K562 (cell line): Measurements from ENCODE around the gene TSEN54. TPM values are rescaled to one million over a fixed set of nuclear protein-coding genes. Genes with fewer than 3 reads are reported as not detected.

Experiments used
- ATAC-seq: fragments of 200-7000 bp; cut with Tn5 transposase; 3 replicates; pipeline ENCODE4 v1.9.1; 2020; ENCODE audit warnings: moderate library complexity
- BruUV-seq: library from RNA; stranded (reverse); fragments of 400-500 nt; replicated peaks from 2 replicates; lab custom pipeline; 2021; lab: Mats Ljungman, UMichigan
- CTCF ChIA-PET: fragments of 300-600 bp; formaldehyde crosslinking; extraction: SDS; loops from one replicate; lab custom pipeline; 2021; ENCODE audit warnings: low intra/inter-chr PET ratio; lab: Yijun Ruan, JAX
- POLR2A ChIA-PET: fragments of 300-600, 350-650 bp; sonication (Branson Sonifier 250); formaldehyde crosslinking; extraction: SDS; loops from one replicate; lab custom pipeline; 2021; ENCODE audit warnings: antibody characterized with exemption, inconsistent platforms; lab: Yijun Ruan, JAX
- DNase-seq, 4 experiments: peaks; one replicate each; pipeline versions ENCODE4 v3.0.0 to v3.0.0-alpha.2; 2011 to 2018; ENCODE audit warnings: low spot score in 3 of 4, mixed read lengths in 3 of 4; ENCODE audit errors: extremely low read depth in 1 of 4
- FAIRE-seq: peaks from 2 replicates; lab custom pipeline; 2011; peaks lifted over from hg19 to GRCh38; lab: Jason Lieb, UNC
- H2AFZ ChIP-seq: 2 replicates; pipeline ENCODE4 v1.6.0; 2011; ENCODE audit warnings: low read depth, low read length, control low read depth, inconsistent platforms
- H3K27ac ChIP-seq: fragments of 200-600 bp; 3 replicates; pipeline ENCODE4 v1.8.0; 2011; ENCODE audit warnings: low read depth, mild to moderate bottlenecking, control low read depth, inconsistent platforms, low read length, moderate library complexity, mixed read lengths; ENCODE audit errors: extremely low read depth
- H3K27me3 ChIP-seq, 2 experiments: fragments of 300-600 bp in 1 of 2; 2 replicates in 1 of 2; 3 replicates in 1 of 2; pipeline versions ENCODE4 v1.6.0 to v1.8.0; 2011; ENCODE audit warnings: inconsistent platforms in 2 of 2, low read length in 2 of 2, mild to moderate bottlenecking in 1 of 2, mixed read lengths in 1 of 2, moderate library complexity in 1 of 2; ENCODE audit not compliant: control insufficient read depth in 2 of 2, insufficient read depth in 2 of 2
- H3K36me3 ChIP-seq: fragments of 300-600 bp; 3 replicates; pipeline ENCODE4 v1.8.0; 2011; ENCODE audit warnings: mild to moderate bottlenecking, low read length, inconsistent platforms; ENCODE audit not compliant: control insufficient read depth, insufficient read depth
- H3K4me1 ChIP-seq, 2 experiments: fragments of 200-600 bp in 1 of 2; replicated peaks in 1 of 2; 2 replicates in 1 of 2; 3 replicates in 1 of 2; pipeline versions ENCODE4 v1.5.1 to v1.8.0; 2011; ENCODE audit warnings: inconsistent platforms in 2 of 2, low read length in 2 of 2, mild to moderate bottlenecking in 1 of 2, mixed read lengths in 1 of 2, moderate library complexity in 1 of 2; ENCODE audit not compliant: control insufficient read depth in 2 of 2, insufficient read depth in 2 of 2
- H3K4me2 ChIP-seq: 2 replicates; pipeline ENCODE4 v1.6.1; 2011; ENCODE audit warnings: low read length, control low read depth, inconsistent platforms, mixed read lengths; ENCODE audit not compliant: insufficient read depth
- H3K4me3 ChIP-seq: fragments of 200-600 bp; sonication (generic), shearing (Covaris generic); 2 replicates; pipeline ENCODE4 v1.5.1; 2016; ENCODE audit warnings: control low read depth, inconsistent platforms
- H3K79me2 ChIP-seq: fragments of 200-600 bp; 3 replicates; pipeline ENCODE4 v1.8.0; 2011; ENCODE audit warnings: low read length, inconsistent platforms; ENCODE audit not compliant: control insufficient read depth, insufficient read depth
- H3K9ac ChIP-seq, 2 experiments: 2 replicates each; pipeline versions ENCODE4 v1.6.0 to v1.6.1; 2011; ENCODE audit warnings: low read depth in 2 of 2, low read length in 2 of 2, control low read depth in 1 of 2, inconsistent platforms in 1 of 2, mild to moderate bottlenecking in 1 of 2, mixed read lengths in 1 of 2; ENCODE audit not compliant: insufficient read depth in 1 of 2
- H3K9me1 ChIP-seq: one replicate; pipeline ENCODE4 v1.6.0; 2011; ENCODE audit warnings: inconsistent platforms, mild to moderate bottlenecking, low read length, moderate library complexity; ENCODE audit not compliant: control insufficient read depth, insufficient read depth
- H3K9me3 ChIP-seq: replicated peaks from 2 replicates; pipeline ENCODE4 v1.5.1; 2011; ENCODE audit warnings: low read depth, low read length, inconsistent platforms; ENCODE audit not compliant: control insufficient read depth, insufficient read depth
- H4K20me1 ChIP-seq: replicated peaks from 2 replicates; pipeline ENCODE4 v1.6.1; 2011; ENCODE audit warnings: low read length, inconsistent platforms, mixed read lengths; ENCODE audit not compliant: control insufficient read depth, insufficient read depth
- CEBPG ChIP-seq, 3 experiments: fragments of 200-800 bp in 1 of 3; sonication (Bioruptor generic) in 1 of 3; sonication (generic) in 1 of 3; formaldehyde crosslinking in 1 of 3; IDR thresholded peaks in 2 of 3; conservative IDR thresholded peaks in 1 of 3; 2 replicates each; pipeline versions ENCODE4 v1.6.1 to v1.8.0; 2016 to 2022; ENCODE audit warnings: missing compliant biosample characterization in 2 of 3, missing genetic modification characterization in 2 of 3, mild to moderate bottlenecking in 1 of 3, missing genetic modification reagents in 1 of 3
- GTF2F1 ChIP-seq: IDR thresholded peaks from 2 replicates; pipeline ENCODE4 v1.6.1; 2011; ENCODE audit warnings: low read depth, low read length, improper control_type of control experiment
- HIVEP1 ChIP-seq: fragments of 250-450 bp; sonication (Bioruptor Pico); IDR thresholded peaks from 2 replicates; pipeline ENCODE4 v1.4.0; 2020; ENCODE audit warnings: mild to moderate bottlenecking
- NCOA6 ChIP-seq: fragments of 450-650 bp; IDR thresholded peaks from 2 replicates; pipeline ENCODE4 v1.6.1; 2017; ENCODE audit warnings: mild to moderate bottlenecking
- POLR2B ChIP-seq: fragments of 450-650 bp; IDR thresholded peaks from 2 replicates; pipeline ENCODE4 v1.6.1; 2018; ENCODE audit warnings: low read depth; ENCODE audit not compliant: partially characterized antibody
- SMARCB1 ChIP-seq: IDR thresholded peaks from 2 replicates; pipeline ENCODE4 v1.6.1; 2011; ENCODE audit warnings: improper control_type of control experiment, low read depth; ENCODE audit not compliant: insufficient read length
- whole genome bisulfite sequencing: fragments of 100-300 bp; shearing (Covaris generic); methylation state at CpG from one replicate; pipeline ENCODE4 v1.1.6; 2016; ENCODE audit warnings: low coverage, mixed read lengths; ENCODE audit not compliant: insufficient coverage; ENCODE audit errors: missing lambda C conversion rate; 5-methylcytosine and 5-hydroxymethylcytosine counted together
- in situ Hi-C: fragments of 300-500 bp; cut with MboI; formaldehyde crosslinking; loops from 4 replicates; pipeline ENCODE4 v1.15.0; 2018; ENCODE audit warnings: inconsistent platforms, mixed read lengths
- intact Hi-C: fragments of 100-400 bp; cut with micrococcal nuclease; formaldehyde crosslinking; loops from 2 replicates; pipeline ENCODE4 v1.14.2; 2022
- polyA plus RNA-seq, 8 experiments: library from polyadenylated mRNA; depleted of rRNA in 4 of 8; stranded (reverse) in 5 of 8; unstranded in 3 of 8; fragments of >200 nt; fragmentation: Nextera tagmentation in 2 of 8; fragmentation: Illumina TruSeq in 1 of 8; extraction: Ambion mirVana in 2 of 8; extraction: Trizol in 1 of 8; gene quantifications; 2 replicates each; pipeline versions ENCODE4 v1.2.1 to v1.2.3, GENCODE V29; 2011 to 2014; ENCODE audit warnings: inconsistent platforms in 1 of 8, missing spikeins in 1 of 8
- total RNA-seq, 7 experiments: library from RNA; depleted of rRNA in 6 of 7; stranded (reverse); fragments of >200 nt in 6 of 7; fragmentation: Illumina TruSeq in 2 of 7; extraction: Trizol in 2 of 7; gene quantifications; 2 replicates each; pipeline versions ENCODE4 v1.2.1 to v1.2.3, GENCODE V29; 2011 to 2021; ENCODE audit warnings: low replicate concordance in 1 of 7
- TF ChIP-seq, protein P1 (sequence below): fragments of 450-650 bp; formaldehyde crosslinking; conservative IDR thresholded peaks from 2 replicates; pipeline ENCODE4 v1.4.0; 2022; ENCODE audit warnings: mild to moderate bottlenecking, missing genetic modification characterization
- TF ChIP-seq, protein P2 (sequence below): sonication (generic); formaldehyde crosslinking; IDR thresholded peaks from 2 replicates; pipeline ENCODE4 v1.8.1; 2023; ENCODE audit warnings: mild to moderate bottlenecking, missing genetic modification reagents
- TF ChIP-seq, protein P3 (sequence below), 2 experiments: fragments of 450-650 bp; formaldehyde crosslinking in 1 of 2; IDR thresholded peaks; 2 replicates each; pipeline versions ENCODE4 v1.4.0 to v1.6.1; 2014 to 2020; ENCODE audit warnings: mild to moderate bottlenecking in 2 of 2, borderline replicate concordance in 1 of 2, low read depth in 1 of 2

Gene TSEN54
- total and polyA plus RNA-seq, 9 of the 15 experiments (the other 6 are each of a cell fraction or from before 2014, with no cell fraction given) = 5.9 to 64.3 (median 48.9) TPM

DNA sequence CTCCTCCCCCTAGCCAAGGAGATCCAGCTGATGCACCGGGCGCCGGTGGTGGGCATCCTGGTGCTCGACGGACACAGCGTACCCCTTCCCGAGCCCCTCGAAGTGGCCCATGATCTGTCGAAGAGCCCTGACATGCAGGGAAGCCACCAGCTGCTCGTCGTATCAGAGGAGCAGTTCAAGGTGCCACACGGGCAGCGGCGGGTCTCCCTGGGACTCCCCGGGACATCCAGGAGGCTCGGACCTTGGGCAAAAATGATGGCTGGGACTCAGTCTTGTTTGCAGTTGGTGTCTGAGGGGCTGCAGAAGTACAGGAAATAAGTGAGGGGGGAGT, 55.5 kb downstream of the TSEN54 start:
- Histone ChIP-seq H3K79me2 (no peaks in the 10 kb centered on the region), H3K9ac (peak overlapping the region in 1 of 2 experiments; percentile 77; a peak in 2 of 4 replicates), H2AFZ (no peak overlapping the region)
- DNase-seq = no peak
- no TSS peak for BruUV-seq
- FAIRE-seq = no peak
- intact Hi-C loops = no loop called here
- 87% methylated on average over 13 of the region's 16 CpGs for WGBS
- no peak for TF ChIP-seq GTF2F1
- TF ChIP-seq, protein P1, sequence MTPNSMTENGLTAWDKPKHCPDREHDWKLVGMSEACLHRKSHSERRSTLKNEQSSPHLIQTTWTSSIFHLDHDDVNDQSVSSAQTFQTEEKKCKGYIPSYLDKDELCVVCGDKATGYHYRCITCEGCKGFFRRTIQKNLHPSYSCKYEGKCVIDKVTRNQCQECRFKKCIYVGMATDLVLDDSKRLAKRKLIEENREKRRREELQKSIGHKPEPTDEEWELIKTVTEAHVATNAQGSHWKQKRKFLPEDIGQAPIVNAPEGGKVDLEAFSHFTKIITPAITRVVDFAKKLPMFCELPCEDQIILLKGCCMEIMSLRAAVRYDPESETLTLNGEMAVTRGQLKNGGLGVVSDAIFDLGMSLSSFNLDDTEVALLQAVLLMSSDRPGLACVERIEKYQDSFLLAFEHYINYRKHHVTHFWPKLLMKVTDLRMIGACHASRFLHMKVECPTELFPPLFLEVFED (CRISPR knock-in tag) = no peak
- TF ChIP-seq, protein P2, sequence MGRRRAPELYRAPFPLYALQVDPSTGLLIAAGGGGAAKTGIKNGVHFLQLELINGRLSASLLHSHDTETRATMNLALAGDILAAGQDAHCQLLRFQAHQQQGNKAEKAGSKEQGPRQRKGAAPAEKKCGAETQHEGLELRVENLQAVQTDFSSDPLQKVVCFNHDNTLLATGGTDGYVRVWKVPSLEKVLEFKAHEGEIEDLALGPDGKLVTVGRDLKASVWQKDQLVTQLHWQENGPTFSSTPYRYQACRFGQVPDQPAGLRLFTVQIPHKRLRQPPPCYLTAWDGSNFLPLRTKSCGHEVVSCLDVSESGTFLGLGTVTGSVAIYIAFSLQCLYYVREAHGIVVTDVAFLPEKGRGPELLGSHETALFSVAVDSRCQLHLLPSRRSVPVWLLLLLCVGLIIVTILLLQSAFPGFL = no peak
- TF ChIP-seq NCOA6 = no peak
- no peak for TF ChIP-seq POLR2B
- no peak for TF ChIP-seq HIVEP1 (CRISPR knock-in tag)
- TF ChIP-seq, protein P3, sequence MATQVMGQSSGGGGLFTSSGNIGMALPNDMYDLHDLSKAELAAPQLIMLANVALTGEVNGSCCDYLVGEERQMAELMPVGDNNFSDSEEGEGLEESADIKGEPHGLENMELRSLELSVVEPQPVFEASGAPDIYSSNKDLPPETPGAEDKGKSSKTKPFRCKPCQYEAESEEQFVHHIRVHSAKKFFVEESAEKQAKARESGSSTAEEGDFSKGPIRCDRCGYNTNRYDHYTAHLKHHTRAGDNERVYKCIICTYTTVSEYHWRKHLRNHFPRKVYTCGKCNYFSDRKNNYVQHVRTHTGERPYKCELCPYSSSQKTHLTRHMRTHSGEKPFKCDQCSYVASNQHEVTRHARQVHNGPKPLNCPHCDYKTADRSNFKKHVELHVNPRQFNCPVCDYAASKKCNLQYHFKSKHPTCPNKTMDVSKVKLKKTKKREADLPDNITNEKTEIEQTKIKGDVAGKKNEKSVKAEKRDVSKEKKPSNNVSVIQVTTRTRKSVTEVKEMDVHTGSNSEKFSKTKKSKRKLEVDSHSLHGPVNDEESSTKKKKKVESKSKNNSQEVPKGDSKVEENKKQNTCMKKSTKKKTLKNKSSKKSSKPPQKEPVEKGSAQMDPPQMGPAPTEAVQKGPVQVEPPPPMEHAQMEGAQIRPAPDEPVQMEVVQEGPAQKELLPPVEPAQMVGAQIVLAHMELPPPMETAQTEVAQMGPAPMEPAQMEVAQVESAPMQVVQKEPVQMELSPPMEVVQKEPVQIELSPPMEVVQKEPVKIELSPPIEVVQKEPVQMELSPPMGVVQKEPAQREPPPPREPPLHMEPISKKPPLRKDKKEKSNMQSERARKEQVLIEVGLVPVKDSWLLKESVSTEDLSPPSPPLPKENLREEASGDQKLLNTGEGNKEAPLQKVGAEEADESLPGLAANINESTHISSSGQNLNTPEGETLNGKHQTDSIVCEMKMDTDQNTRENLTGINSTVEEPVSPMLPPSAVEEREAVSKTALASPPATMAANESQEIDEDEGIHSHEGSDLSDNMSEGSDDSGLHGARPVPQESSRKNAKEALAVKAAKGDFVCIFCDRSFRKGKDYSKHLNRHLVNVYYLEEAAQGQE (IDR thresholded peaks at IDR 0.05; ENCODE audit: borderline replicate concordance) = no peak
- TF ChIP-seq, protein P3 (CRISPR knock-in tag; IDR thresholded peaks at IDR 0.05; ENCODE audit: low read depth) = no peak
- no peak for TF ChIP-seq SMARCB1
- TF ChIP-seq CEBPG (CRISPR knock-in tag; IDR thresholded peaks at IDR 0.05) = no peak
- TF ChIP-seq CEBPG (tag; conservative IDR thresholded peaks at IDR 0.05 in 1 of 2, IDR thresholded peaks at IDR 0.05 in 1 of 2) = no peak
- TF ChIP-seq, all 486 proteins: peak for 0
- Histone ChIP-seq H4K20me1 (no peaks in the 10 kb centered on the region), H3K9me1 (no peaks in the 10 kb centered on the region), H3K27me3 (no peaks in the 10 kb centered on the region), H3K4me1 (peaks cover 10 to 43% of the 10 kb centered on the region in 2 experiments; a peak in 4 of 5 replicates), H3K27ac (peak overlapping the region; percentile 57; the same call in 1 of the 3 replicates), H3K36me3 (no peaks in the 10 kb centered on the region; the same call in 2 of the 3 replicates), H3K4me3 (no peak overlapping the region), H3K4me2 (no peak overlapping the region), H3K9me3 (no peaks in the 10 kb centered on the region)
- ATAC-seq = no peak
- in situ Hi-C loops = no loop called here
- ChIA-PET POLR2A (no interaction called here), CTCF (no interaction called here)
